ENCODE measurements around the gene PRDM15.
"Not testable (repeated sequence)": the region's sequence is repeated elsewhere in the genome, so short reads cannot be mapped to it uniquely, and the experiment has no call there.

DNA sequence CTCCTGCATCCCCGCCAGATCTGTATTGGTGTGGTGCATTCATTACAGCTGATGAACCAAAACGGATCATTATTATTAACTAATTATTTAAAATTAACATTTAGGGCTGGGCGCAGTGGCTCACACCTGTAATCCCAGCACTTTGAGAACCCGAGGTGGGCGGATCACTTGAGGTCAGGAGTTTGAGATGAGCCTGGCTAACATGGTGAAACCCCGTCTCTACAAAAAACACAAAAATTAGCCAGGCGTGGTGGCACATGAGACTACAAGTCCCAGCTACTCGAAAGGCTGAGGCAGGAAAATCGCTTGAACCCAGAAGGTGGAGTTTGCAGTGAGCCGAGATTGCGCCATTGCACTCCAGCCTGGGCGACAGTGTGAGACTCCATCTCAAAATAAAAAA, 93.9 kb downstream of the PRDM15 start:
- TF ChIP-seq, protein P1, sequence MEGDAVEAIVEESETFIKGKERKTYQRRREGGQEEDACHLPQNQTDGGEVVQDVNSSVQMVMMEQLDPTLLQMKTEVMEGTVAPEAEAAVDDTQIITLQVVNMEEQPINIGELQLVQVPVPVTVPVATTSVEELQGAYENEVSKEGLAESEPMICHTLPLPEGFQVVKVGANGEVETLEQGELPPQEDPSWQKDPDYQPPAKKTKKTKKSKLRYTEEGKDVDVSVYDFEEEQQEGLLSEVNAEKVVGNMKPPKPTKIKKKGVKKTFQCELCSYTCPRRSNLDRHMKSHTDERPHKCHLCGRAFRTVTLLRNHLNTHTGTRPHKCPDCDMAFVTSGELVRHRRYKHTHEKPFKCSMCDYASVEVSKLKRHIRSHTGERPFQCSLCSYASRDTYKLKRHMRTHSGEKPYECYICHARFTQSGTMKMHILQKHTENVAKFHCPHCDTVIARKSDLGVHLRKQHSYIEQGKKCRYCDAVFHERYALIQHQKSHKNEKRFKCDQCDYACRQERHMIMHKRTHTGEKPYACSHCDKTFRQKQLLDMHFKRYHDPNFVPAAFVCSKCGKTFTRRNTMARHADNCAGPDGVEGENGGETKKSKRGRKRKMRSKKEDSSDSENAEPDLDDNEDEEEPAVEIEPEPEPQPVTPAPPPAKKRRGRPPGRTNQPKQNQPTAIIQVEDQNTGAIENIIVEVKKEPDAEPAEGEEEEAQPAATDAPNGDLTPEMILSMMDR (conservative IDR thresholded peaks at IDR 0.05; ENCODE audit: low read depth in 2 of 2), result not testable (repeated sequence)
- TF ChIP-seq CREB1 (CRISPR knock-in tag; IDR thresholded peaks at IDR 0.05; ENCODE audit: low read depth); EZH2 (IDR thresholded peaks at IDR 0.05; ENCODE audit: low read depth, unreplicated experiment); EZH2phosphoT487 (IDR thresholded peaks at IDR 0.05; ENCODE audit: unreplicated experiment); JUNB (IDR thresholded peaks at IDR 0.05; ENCODE audit: unreplicated experiment); POLR2AphosphoS5 (IDR thresholded peaks at IDR 0.05; ENCODE audit: low read depth); ZNF331 (CRISPR knock-in tag; IDR thresholded peaks at IDR 0.05; ENCODE audit: low read depth); STAT1 (IDR thresholded peaks at IDR 0.05; ENCODE audit: unreplicated experiment); NANOG (IDR thresholded peaks at IDR 0.05; ENCODE audit: borderline replicate concordance): not testable (repeated sequence)
- TF ChIP-seq, protein P2, sequence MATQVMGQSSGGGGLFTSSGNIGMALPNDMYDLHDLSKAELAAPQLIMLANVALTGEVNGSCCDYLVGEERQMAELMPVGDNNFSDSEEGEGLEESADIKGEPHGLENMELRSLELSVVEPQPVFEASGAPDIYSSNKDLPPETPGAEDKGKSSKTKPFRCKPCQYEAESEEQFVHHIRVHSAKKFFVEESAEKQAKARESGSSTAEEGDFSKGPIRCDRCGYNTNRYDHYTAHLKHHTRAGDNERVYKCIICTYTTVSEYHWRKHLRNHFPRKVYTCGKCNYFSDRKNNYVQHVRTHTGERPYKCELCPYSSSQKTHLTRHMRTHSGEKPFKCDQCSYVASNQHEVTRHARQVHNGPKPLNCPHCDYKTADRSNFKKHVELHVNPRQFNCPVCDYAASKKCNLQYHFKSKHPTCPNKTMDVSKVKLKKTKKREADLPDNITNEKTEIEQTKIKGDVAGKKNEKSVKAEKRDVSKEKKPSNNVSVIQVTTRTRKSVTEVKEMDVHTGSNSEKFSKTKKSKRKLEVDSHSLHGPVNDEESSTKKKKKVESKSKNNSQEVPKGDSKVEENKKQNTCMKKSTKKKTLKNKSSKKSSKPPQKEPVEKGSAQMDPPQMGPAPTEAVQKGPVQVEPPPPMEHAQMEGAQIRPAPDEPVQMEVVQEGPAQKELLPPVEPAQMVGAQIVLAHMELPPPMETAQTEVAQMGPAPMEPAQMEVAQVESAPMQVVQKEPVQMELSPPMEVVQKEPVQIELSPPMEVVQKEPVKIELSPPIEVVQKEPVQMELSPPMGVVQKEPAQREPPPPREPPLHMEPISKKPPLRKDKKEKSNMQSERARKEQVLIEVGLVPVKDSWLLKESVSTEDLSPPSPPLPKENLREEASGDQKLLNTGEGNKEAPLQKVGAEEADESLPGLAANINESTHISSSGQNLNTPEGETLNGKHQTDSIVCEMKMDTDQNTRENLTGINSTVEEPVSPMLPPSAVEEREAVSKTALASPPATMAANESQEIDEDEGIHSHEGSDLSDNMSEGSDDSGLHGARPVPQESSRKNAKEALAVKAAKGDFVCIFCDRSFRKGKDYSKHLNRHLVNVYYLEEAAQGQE (IDR thresholded peaks at IDR 0.05; ENCODE audit: unreplicated experiment), result not testable (repeated sequence)

Measured in GM23338 (cell line).